B cell (primary cell): Measurements from ENCODE around the gene CCDC85C. TPM values are rescaled to one million over a fixed set of nuclear protein-coding genes. Genes with fewer than 3 reads are reported as not detected.

Experiments
- ATAC-seq: fragments of 200-7000 bp; cut with Tn5 transposase; one replicate; pipeline ENCODE4 v1.10.0; 2021; ENCODE audit warnings: low read depth, mild to moderate bottlenecking, moderate number of reproducible peaks, moderate library complexity
- CTCF ChIA-PET: fragments of 350-600 bp; sonication (Branson Sonifier 250); formaldehyde crosslinking; loops from one replicate; lab custom pipeline; 2021; ENCODE audit warnings: antibody characterized with exemption, inconsistent platforms; lab: Charles Lee
- POLR2A ChIA-PET: fragments of 350-600 bp; sonication (Branson Sonifier 250); formaldehyde crosslinking; loops from one replicate; lab custom pipeline; 2021; ENCODE audit warnings: antibody characterized with exemption; lab: Charles Lee
- DNase-seq: peaks from one replicate; pipeline ENCODE4 v3.0.0; 2013
- H2AFZ ChIP-seq: 2 replicates; pipeline ENCODE4 v1.6.1; 2012; ENCODE audit warnings: mild to moderate bottlenecking, low read depth, low read length; ENCODE audit not compliant: insufficient read depth, poor library complexity, severe bottlenecking
- H3K27ac ChIP-seq, 2 donors: 1 replicate in 1 of 2; 2 replicates in 1 of 2; pipeline ENCODE4 v1.5.1; 2012 to 2013; ENCODE audit warnings: low read length in 2 of 2, mild to moderate bottlenecking in 2 of 2, moderate library complexity in 1 of 2
- H3K27me3 ChIP-seq, 4 experiments: fragments of 200-600 bp in 1 of 4; sonication (generic) in 1 of 4; replicated peaks in 1 of 4; 1 replicate in 2 of 4; 2 replicates in 2 of 4; pipeline versions ENCODE4 v1.6.1 to v1.7.0; 2013 to 2016; ENCODE audit warnings: low read length in 3 of 4, mild to moderate bottlenecking in 2 of 4, mixed read lengths in 1 of 4, moderate library complexity in 1 of 4; ENCODE audit not compliant: insufficient read depth in 4 of 4, control insufficient read depth in 3 of 4; ENCODE audit errors: control extremely low read depth in 1 of 4
- H3K36me3 ChIP-seq, 2 experiments: replicated peaks in 1 of 2; 1 replicate in 1 of 2; 2 replicates in 1 of 2; pipeline versions ENCODE4 v1.6.1 to v1.7.1; 2013; ENCODE audit warnings: low read length in 1 of 2; ENCODE audit not compliant: insufficient read depth in 2 of 2, control insufficient read depth in 1 of 2; ENCODE audit errors: control extremely low read depth in 1 of 2, extremely low read depth in 1 of 2
- H3K4me1 ChIP-seq, 2 donors: fragments of 200-600 bp in 1 of 2; sonication (generic) in 1 of 2; 1 replicate in 1 of 2; 2 replicates in 1 of 2; pipeline versions ENCODE4 v1.5.1 to v1.6.1; 2013 to 2017; ENCODE audit warnings: low read length in 2 of 2; ENCODE audit not compliant: control insufficient read depth in 2 of 2, insufficient read depth in 2 of 2
- H3K4me2 ChIP-seq: replicated peaks from 2 replicates; pipeline ENCODE3; 2012; ENCODE audit warnings: mild to moderate bottlenecking, low read depth, low read length; ENCODE audit not compliant: poor library complexity, severe bottlenecking
- H3K4me3 ChIP-seq, 5 experiments: fragments of 200-600 bp in 1 of 5; sonication (generic) in 1 of 5; 1 replicate in 3 of 5; 2 replicates in 2 of 5; pipeline versions ENCODE4 v1.5.1 to v1.7.0; 2011 to 2016; ENCODE audit warnings: low read length in 4 of 5, mild to moderate bottlenecking in 4 of 5, low read depth in 2 of 5, control low read depth in 1 of 5, moderate library complexity in 1 of 5; ENCODE audit not compliant: insufficient read depth in 1 of 5; ENCODE audit errors: control extremely low read depth in 1 of 5, extremely low read depth in 1 of 5
- H3K79me2 ChIP-seq: fragments of 200-600 bp; sonication (generic); one replicate; pipeline ENCODE4 v1.6.0; 2016; ENCODE audit warnings: low read length; ENCODE audit not compliant: control insufficient read depth, insufficient read depth
- H3K9ac ChIP-seq: fragments of 200-600 bp; sonication (generic); 2 replicates; pipeline ENCODE4 v1.6.1; 2017; ENCODE audit warnings: mild to moderate bottlenecking, low read length, moderate library complexity
- H3K9me3 ChIP-seq, 3 donors: one replicate each; pipeline versions ENCODE4 v1.6.1 to v1.7.1; 2013; ENCODE audit warnings: low read length in 2 of 3; ENCODE audit not compliant: control insufficient read depth in 2 of 3, insufficient read depth in 1 of 3; ENCODE audit errors: control extremely low read depth in 1 of 3
- H4K20me1 ChIP-seq: 2 replicates; pipeline ENCODE4 v1.6.0; 2012; ENCODE audit warnings: mild to moderate bottlenecking, low read length; ENCODE audit not compliant: insufficient read depth, control insufficient read depth, poor library complexity, severe bottlenecking
- H3K27ac Mint-ChIP-seq: one replicate; pipeline ENCODE4 v1.8.0; 2021; ENCODE audit warnings: mixed read lengths
- H3K27me3 Mint-ChIP-seq: one replicate; pipeline ENCODE4 v1.8.0; 2021; ENCODE audit warnings: mixed read lengths
- H3K4me1 Mint-ChIP-seq: one replicate; pipeline ENCODE4 v1.8.0; 2021; ENCODE audit warnings: mixed read lengths
- H3K4me3 Mint-ChIP-seq: one replicate; pipeline ENCODE4 v1.8.0; 2021; ENCODE audit warnings: mixed read lengths
- H3K9me3 Mint-ChIP-seq: one replicate; pipeline ENCODE4 v1.8.0; 2022; ENCODE audit warnings: mixed read lengths; ENCODE audit not compliant: insufficient read depth
- EZH2 ChIP-seq: IDR thresholded peaks from 2 replicates; pipeline ENCODE4 v1.6.1; 2012; ENCODE audit warnings: borderline replicate concordance, low read depth, mild to moderate bottlenecking, moderate library complexity, low read length; ENCODE audit not compliant: insufficient read depth, poor library complexity, severe bottlenecking
- WGBS: methylation state at CpG from one replicate; pipeline ENCODE4 v1.1.5; 2013; ENCODE audit warnings: missing lambda C conversion rate; ENCODE audit not compliant: insufficient coverage; 5-methylcytosine and 5-hydroxymethylcytosine counted together
- intact Hi-C: fragments of 100-400 bp; cut with micrococcal nuclease; formaldehyde crosslinking; loops from one replicate; pipeline ENCODE4 v1.10.0; 2022
- polyA plus RNA-seq: library from polyadenylated mRNA; depleted of rRNA; stranded (reverse); fragments of >200 nt; gene quantifications from 2 replicates; pipeline ENCODE4 v1.2.3, GENCODE V29; 2012
- total RNA-seq, 2 donors: library from RNA; stranded (reverse); fragments of 120-200 nt in 1 of 2; gene quantifications; 1 replicate in 1 of 2; 2 replicates in 1 of 2; pipeline versions ENCODE4 v1.2.3 to v1.2.4, GENCODE V29; 2013 to 2022
- TF ChIP-seq, protein P1 (sequence below): fragments of 200-600 bp; IDR thresholded peaks from one replicate; pipeline ENCODE4 v1.8.0; 2022; ENCODE audit warnings: antibody characterized with exemption, mild to moderate bottlenecking

CCDC85C gene
- total and polyA plus RNA-seq, 2 donors (not counting 1 experiment from before 2014, with no cell fraction given) = 0.52 to 2.7 TPM

DNA sequence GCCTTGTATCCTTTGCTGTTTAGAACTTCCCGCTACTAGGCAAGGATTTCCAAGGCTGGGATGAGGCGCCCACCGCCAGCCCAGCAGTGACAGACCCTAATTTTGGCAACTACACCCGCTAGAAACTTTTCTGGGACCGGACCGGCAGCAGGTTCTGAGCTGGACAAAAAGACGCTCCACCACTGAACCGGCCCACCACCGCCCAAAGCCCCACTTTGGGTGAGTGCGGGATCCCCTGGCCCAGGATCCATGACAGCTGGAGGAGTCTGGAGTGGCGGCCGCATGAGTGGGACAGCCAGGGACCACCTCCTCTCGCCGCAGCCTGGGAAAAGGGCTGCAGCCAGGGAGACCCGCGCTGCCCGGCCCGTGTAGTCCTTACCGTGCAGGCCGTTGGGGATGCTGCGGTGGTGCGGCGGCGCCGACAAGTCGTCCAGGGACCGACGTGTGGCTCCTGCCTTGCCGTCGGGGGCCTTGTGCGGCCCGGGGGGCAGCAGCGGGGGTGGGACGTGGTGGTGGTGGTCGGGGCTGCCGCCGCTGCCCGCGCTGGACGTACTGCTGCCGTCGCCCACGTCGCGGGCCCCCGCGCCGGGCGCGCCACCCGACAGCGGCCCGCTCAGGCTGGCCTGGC is 1.1 kb downstream of the CCDC85C start:
- 39% methylated on average over 53 of the region's 53 CpGs for WGBS
- Histone ChIP-seq H4K20me1 (no peaks in the 10 kb centered on the region), H3K27me3 (peaks cover 0 to 12% (median 5%) of the 10 kb centered on the region in 4 experiments), H2AFZ (peak overlapping the region; percentile 85), H3K27ac (no peak overlapping the region), H3K4me2 (peak overlapping the region; percentile 83), H3K36me3 (no peaks in the 10 kb centered on the region), H3K4me1 (peaks cover 5 to 16% of the 10 kb centered on the region in 2 donors), H3K79me2 (no peaks in the 10 kb centered on the region), H3K4me3 (no peak overlapping the region), H3K9ac (no peak overlapping the region), H3K9me3 (no peaks in the 10 kb centered on the region)
- POLR2A ChIA-PET = no interaction called here
- Mint-ChIP-seq H3K4me1 (peaks cover 14% of the 10 kb centered on the region), H3K27ac (peak overlapping the region; percentile 50), H3K4me3 (peak overlapping the region; percentile 82), H3K9me3 (no peaks in the 10 kb centered on the region), H3K27me3 (peaks cover 7% of the 10 kb centered on the region)
- DNase-seq (no peak), ATAC-seq (no peak)
- TF ChIP-seq, protein P1, sequence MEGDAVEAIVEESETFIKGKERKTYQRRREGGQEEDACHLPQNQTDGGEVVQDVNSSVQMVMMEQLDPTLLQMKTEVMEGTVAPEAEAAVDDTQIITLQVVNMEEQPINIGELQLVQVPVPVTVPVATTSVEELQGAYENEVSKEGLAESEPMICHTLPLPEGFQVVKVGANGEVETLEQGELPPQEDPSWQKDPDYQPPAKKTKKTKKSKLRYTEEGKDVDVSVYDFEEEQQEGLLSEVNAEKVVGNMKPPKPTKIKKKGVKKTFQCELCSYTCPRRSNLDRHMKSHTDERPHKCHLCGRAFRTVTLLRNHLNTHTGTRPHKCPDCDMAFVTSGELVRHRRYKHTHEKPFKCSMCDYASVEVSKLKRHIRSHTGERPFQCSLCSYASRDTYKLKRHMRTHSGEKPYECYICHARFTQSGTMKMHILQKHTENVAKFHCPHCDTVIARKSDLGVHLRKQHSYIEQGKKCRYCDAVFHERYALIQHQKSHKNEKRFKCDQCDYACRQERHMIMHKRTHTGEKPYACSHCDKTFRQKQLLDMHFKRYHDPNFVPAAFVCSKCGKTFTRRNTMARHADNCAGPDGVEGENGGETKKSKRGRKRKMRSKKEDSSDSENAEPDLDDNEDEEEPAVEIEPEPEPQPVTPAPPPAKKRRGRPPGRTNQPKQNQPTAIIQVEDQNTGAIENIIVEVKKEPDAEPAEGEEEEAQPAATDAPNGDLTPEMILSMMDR = no peak
- TF ChIP-seq EZH2 = no peak
- intact Hi-C loops = loop anchor here (10.0 kb wide), 2 partner anchors 612 to 702 kb away; partner anchors contain the start of gene SLC25A29
- CTCF ChIA-PET = no interaction called here

GRCh38 chr14:99602054-99602787 is 1.8 kb downstream of the CCDC85C start:
- Histone ChIP-seq H3K4me2 (peak overlapping the region; percentile 16), H3K27ac (no peak overlapping the region), H3K36me3 (no peaks in the 10 kb centered on the region), H3K9me3 (no peaks in the 10 kb centered on the region), H3K9ac (no peak overlapping the region), H4K20me1 (no peaks in the 10 kb centered on the region), H3K4me1 (peaks cover 5 to 16% of the 10 kb centered on the region in 2 donors), H3K4me3 (no peak overlapping the region), H3K27me3 (peaks cover 0 to 12% (median 5%) of the 10 kb centered on the region in 4 experiments), H2AFZ (no peak overlapping the region), H3K79me2 (no peaks in the 10 kb centered on the region)
- no peaks in the 10 kb centered on the region for H3K9me3 Mint-ChIP-seq
- H3K27me3 Mint-ChIP-seq = peaks cover 7% of the 10 kb centered on the region
- ChIA-PET POLR2A (interaction anchor here (0.6 kb wide), 1 partner anchor 9 kb away, joined by 4 read pairs; no protein-coding TSS in a partner anchor), CTCF (no interaction called here)
- WGBS = 62% methylated on average over 16 of the region's 18 CpGs
- no peak for DNase-seq
- intact Hi-C loops = loop anchor here (10.0 kb wide), 2 partner anchors 613 to 703 kb away; partner anchors contain the start of gene SLC25A29
- no peak for TF ChIP-seq EZH2
- TF ChIP-seq, protein P1 = no peak
- peaks cover 14% of the 10 kb centered on the region for H3K4me1 Mint-ChIP-seq
- peak overlapping the region; percentile 82 for H3K4me3 Mint-ChIP-seq
- no peak for ATAC-seq
- H3K27ac Mint-ChIP-seq = peak overlapping the region; percentile 50
